Esophagus squamous epithelium (tissue), 4 donors: ENCODE measurements around the gene SMIM7.

Experiments used
- CTCF ChIP-seq, 6 experiments: fragments of 450-650 bp in 4 of 6; fragments of 200-600 bp in 2 of 6; sonication (generic) in 2 of 6; IDR thresholded peaks; one replicate each; pipeline ENCODE4 v1.5.1; 2016 to 2019; ENCODE audit warnings: antibody characterized with exemption in 6 of 6, mild to moderate bottlenecking in 4 of 6, moderate library complexity in 4 of 6
- POLR2A ChIP-seq, 4 donors: fragments of 450-650 bp; IDR thresholded peaks; one replicate each; pipeline ENCODE4 v1.6.1; 2017; ENCODE audit warnings: antibody characterized with exemption in 4 of 4, mild to moderate bottlenecking in 4 of 4, moderate library complexity in 3 of 4

DNA sequence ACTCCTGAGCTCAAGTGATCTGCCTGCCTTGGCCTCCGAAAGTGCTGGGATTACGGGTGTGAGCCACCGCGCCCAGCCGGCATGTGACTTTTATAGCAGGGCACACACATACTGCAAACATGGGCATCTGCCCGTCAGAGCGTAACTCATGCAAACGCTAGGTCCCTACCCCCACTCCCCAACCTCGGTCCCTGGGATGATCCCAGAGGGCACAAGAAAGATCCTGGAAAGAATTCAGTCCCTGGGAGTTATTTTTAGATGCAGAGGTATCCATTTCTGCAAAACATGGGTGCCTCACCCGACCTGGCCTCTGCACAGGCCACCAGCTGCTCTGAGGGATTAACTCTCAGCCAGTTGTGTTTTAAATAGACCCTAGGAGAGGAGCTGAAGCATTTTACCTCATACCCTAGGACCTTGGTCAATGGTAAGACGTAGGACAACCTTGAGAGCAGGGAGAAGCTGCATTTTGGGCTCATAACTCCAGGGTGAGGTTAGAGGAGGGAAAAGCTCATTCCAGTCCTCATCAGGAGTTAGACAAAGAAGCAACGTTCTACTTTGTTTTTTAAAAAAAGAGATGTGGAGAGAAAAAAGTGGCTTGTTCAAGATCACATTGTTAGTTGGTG is 11.8 kb upstream of the SMIM7 start:
- TF ChIP-seq CTCF (IDR thresholded peaks at IDR 0.05) (no peak), POLR2A (IDR thresholded peaks at IDR 0.05) (no peak)
